ENCODE results near the gene ZNF99.
"Not testable (repeated sequence)": the region's sequence is repeated elsewhere in the genome, so short reads cannot be mapped to it uniquely, and the experiment has no call there.

Gene ZNF99

DNA sequence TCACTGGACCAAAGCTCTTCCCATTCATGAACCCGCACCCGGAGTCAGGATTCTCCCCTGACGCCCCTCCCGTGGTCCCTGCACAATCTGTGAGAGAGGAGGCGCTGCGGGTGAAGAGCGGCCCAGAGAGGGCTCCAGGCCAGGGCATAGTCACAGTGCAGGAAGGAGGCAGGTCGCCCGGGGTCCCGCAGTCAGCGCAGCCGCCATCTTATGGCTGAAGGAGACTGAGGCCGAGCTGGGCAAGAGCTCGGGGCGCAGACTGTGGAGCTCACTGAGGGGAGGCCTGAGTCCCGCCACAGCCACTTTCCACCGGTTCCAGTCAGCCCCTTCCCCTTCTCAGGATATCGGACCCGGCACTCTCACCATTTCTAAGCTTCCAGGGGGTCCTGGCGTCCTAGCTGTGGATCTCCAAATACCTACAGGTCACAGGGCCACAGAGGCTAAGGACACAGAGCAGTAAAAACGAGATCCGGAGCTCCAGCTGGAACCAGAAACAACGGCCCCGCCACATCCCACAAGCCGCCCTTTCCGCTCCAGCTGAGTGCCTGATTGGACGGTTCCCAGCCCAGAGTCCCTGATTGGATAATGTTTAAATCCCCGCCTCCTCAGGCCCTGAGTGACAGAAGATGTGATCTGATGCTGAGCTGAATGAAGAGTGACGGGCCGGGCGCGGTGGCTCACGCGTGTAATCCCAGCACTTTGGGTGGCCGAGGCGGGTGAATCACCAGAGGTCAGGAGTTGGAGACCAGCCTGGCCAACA lies at the start of gene ZNF99:
ZNF99 (minus strand) TSS at position 501 of the 760 bp plus-strand sequence; CDS start at position 366, 135 bp downstream.
- FAIRE-seq: no peak
- no peak for DNase-seq (ENCODE audit: low spot score)

GRCh38 chr19:22832031-22832762 lies 48.2 kb upstream of the ZNF99 start, which contains the start of gene ZNF723:
ZNF723 (plus strand) TSS chr19:22832291; CDS start chr19:22832380, 89 bp downstream.
- no peak for DNase-seq (ENCODE audit: low spot score)
- FAIRE-seq: no peak

GRCh38 chr19:22831211-22831610 lies 47.3 kb upstream of the ZNF99 start:
- FAIRE-seq: no peak

DNA sequence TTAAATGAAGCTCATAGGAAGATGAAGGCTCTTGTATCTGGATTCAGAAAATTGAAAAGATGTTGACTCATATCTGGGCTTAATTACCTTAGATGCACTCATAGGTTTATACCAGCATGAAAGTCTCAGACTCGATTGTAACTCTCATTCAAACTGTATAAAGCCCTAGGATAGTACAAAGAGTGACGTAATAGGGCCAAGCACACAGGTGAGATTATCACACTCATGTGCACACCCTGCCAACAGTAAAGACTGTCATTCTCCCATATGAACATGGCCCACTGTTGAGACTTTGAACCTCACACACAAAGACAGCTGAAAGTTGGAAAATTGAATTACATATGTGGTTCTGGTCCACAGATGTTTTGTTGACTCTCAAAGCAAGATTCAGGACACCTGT lies 30.2 kb upstream of the ZNF99 start:
- FAIRE-seq (no peak), DNase-seq (ENCODE audit: low spot score) (no peak)

More at GRCh38 chr19:22831211-22831610, 47.3 kb upstream of the ZNF99 start:
- no peak for DNase-seq (ENCODE audit: low spot score)

DNA sequence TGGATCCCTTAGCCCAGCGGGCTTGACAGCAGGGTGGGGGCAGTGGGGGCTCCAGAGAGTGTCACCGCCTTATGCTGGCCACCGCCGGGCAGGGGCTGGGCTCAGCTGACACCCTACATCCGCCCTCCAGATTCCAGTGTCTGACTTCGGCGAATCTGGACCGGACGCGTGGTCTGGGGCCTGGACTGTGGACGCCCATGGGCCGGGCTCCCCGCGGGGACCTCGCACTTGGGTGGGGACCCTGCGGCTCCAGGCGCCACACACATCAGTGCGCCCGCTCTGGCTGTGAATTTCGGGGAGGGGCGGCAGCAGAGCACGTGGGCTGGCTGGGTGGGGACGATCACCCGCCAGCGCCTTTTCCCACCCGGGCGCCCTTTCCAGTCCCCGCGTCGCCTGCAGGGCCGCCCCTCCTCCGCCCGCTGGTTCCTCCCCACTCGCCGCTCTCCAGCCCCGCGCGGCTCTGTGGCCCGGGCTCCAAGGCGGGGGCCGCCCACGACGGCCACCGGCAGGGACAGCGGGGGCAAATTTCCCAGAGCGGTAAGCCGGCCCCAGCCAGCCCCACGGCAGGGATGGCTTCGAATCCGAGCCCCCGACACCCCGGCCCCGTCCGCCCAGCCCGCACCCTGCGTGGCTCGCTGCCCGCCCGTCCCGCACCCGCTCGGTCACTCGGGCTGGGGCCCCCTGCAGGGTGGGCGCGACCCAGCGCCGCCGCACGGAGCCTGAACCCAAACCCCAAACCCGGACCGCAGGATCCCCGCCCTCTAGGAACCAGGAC lies 23.3 kb upstream of the ZNF99 start:
- DNase-seq (ENCODE audit: low spot score) (no peak), FAIRE-seq (no peak)

DNA sequence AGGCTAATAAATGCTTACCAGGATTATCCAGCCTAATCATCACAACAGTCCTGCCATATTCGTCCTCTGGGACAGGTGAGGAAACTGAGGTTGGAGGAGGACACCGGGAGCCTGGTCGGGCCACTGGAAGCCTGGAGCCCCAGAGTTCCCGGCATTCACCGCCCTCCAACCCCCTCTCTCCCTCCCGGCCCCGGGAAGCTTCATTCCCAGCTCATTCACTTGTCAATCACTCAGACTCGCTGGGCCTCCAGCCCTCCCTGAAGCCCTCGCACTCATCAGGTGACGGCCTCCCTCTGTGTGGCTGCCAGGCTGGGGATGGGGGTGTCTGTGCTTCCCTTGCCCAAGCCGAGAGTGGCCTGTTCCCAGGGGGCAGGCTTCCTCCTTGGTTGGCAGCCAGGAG lies 22.5 kb upstream of the ZNF99 start:
- no peak for DNase-seq (ENCODE audit: low spot score)
- no peak for FAIRE-seq

- DNase-seq (ENCODE audit: low spot score): no peak
Measured at GRCh38 chr19:22797040-22797439, 13.1 kb upstream of the ZNF99 start.

DNA sequence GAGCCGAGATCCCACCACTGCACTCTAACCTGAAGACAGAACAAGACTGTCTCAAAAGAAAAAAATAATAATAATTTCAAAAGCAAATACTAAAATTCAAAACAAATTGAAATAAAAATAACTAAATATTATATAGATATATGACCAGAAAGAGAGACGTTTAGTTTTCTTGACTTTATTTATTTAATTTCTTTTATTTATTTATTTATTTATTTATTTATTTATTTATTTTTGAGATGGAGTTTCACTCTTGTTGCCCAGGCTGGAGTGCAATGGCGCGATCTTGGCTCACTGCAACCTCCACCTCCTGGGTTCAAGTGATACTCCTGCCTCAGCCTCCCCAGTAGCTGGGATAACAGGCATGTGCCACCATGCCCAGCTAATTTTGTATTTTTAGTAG lies 8.9 kb upstream of the ZNF99 start:
- FAIRE-seq; DNase-seq (ENCODE audit: low spot score): not testable (repeated sequence)

More at GRCh38 chr19:22797040-22797439, 13.1 kb upstream of the ZNF99 start:
- FAIRE-seq: no peak

DNA sequence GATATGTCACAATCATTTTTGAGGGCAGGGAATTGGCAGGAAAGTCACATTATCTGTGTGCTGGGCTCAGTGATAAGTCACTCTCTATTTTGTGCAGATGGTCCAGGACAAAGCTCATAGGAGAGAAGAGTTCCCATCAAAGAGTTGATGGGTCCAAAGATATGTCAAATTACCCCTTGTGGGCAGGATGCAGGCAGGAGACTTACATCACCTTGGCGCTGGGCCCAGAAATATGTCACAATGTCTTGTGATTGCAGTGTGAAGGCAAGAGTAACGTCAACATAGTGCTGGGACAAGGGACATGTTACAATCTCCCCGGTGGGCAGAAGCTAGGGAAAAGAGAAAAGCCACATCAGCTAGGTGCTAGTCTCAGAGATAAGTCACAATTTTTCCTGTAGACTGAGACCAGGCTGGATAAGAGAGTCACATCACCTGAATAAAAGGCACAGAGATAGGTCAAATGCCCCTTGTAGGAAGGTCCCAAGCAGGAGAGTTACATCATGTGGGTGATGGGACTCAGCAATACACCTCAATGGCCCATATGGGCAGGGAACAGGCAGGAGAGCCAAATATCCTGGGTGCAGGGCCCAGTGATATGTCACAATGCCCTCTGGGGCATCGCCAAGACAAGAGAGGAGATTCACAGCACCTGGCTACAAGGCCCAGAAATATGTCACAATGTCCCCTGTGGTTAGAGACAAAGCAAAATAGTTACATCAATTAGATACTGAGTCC lies 47.9 kb downstream of the ZNF99 start:
- no peak for FAIRE-seq
- DNase-seq (ENCODE audit: low spot score): no peak

- FAIRE-seq (no peak), DNase-seq (ENCODE audit: low spot score) (no peak)
Measured at GRCh38 chr19:22733691-22734090, 50.3 kb downstream of the ZNF99 start.

GRCh38 chr19:22728214-22728613 lies 55.7 kb downstream of the ZNF99 start:
- FAIRE-seq; DNase-seq (ENCODE audit: low spot score): not testable (repeated sequence)

- DNase-seq (ENCODE audit: low spot score); FAIRE-seq: not testable (repeated sequence)
Measured at GRCh38 chr19:22721533-22721932, 62.4 kb downstream of the ZNF99 start.

GRCh38 chr19:22708983-22709382 lies 75.0 kb downstream of the ZNF99 start:
- FAIRE-seq: no peak

GRCh38 chr19:22703096-22703495 lies 80.9 kb downstream of the ZNF99 start:
- not testable (repeated sequence) for FAIRE-seq; DNase-seq (ENCODE audit: low spot score)

More at GRCh38 chr19:22708983-22709382, 75.0 kb downstream of the ZNF99 start:
- DNase-seq (ENCODE audit: low spot score): no peak

- not testable (repeated sequence) for DNase-seq (ENCODE audit: low spot score); FAIRE-seq
Measured at GRCh38 chr19:22702661-22703060, 81.3 kb downstream of the ZNF99 start.
